Colonic mucosa (tissue), 4 donors: ENCODE results near the gene MMP25. TPM values are rescaled to one million over a fixed set of nuclear protein-coding genes. Genes with fewer than 3 reads are reported as not detected.
A peak's percentile ranks its signal among the peaks of the same experiment; 100 is the strongest.

Experiments used
- DNase-seq: peaks from one replicate; pipeline ENCODE4 v3.0.0-alpha.2; 2020
- H3K27ac ChIP-seq: fragments of 200-600 bp; one replicate; pipeline ENCODE4 v1.8.0; 2021
- H3K27me3 ChIP-seq: fragments of 200-600 bp; one replicate; pipeline ENCODE4 v1.8.0; 2021
- H3K36me3 ChIP-seq: fragments of 200-600 bp; one replicate; pipeline ENCODE4 v1.8.0; 2021
- H3K4me1 ChIP-seq: fragments of 200-600 bp; one replicate; pipeline ENCODE4 v1.8.0; 2021; ENCODE audit warnings: mild to moderate bottlenecking
- H3K4me3 ChIP-seq: fragments of 200-600 bp; one replicate; pipeline ENCODE4 v1.8.0; 2021
- H3K9ac ChIP-seq, 2 donors: one replicate each; pipeline ENCODE4 v1.7.0; 2013; ENCODE audit warnings: control low read depth in 2 of 2, low read depth in 2 of 2, low read length in 2 of 2
- H3K9me3 ChIP-seq: fragments of 200-600 bp; one replicate; pipeline ENCODE4 v1.8.0; 2021
- CTCF ChIP-seq: fragments of 200-600 bp; IDR thresholded peaks from one replicate; pipeline ENCODE4 v1.8.0; 2022; ENCODE audit warnings: antibody characterized with exemption, mild to moderate bottlenecking
- intact Hi-C: fragments of 100-400 bp; cut with DNase I; formaldehyde crosslinking; loops from one replicate; pipeline ENCODE4 v1.14.1; 2022
- total RNA-seq, 2 donors: library from RNA; stranded (reverse); fragmentation: NEBNext Ultra II Directional in 1 of 2; extraction: Animal tissue kit (Norgen Biotek cat#: 25700) in 1 of 2; gene quantifications; one replicate each; pipeline ENCODE4 v1.2.1, GENCODE V29; 2021
- donor health status: healthy.
- donor health status: DM: no; HTN: no; CAD: no.
- donor health status: DM: no; HTN: no; CAD: no.

MMP25 gene
- total RNA-seq, 2 donors from 2014 or later = 0.44 to 0.88 TPM

- no peak for TF ChIP-seq CTCF
- no peaks in the 10 kb centered on the region for H3K9me3 ChIP-seq
- H3K4me1 ChIP-seq = peaks cover 17% of the 10 kb centered on the region
- H3K4me3 ChIP-seq = no peak overlapping the region
- H3K36me3 ChIP-seq = no peaks in the 10 kb centered on the region
- H3K27ac ChIP-seq = no peak overlapping the region
- no peaks in the 10 kb centered on the region for H3K27me3 ChIP-seq
- intact Hi-C loops = no loop called here
- no peak overlapping the region for H3K9ac ChIP-seq
- DNase-seq = no peak
These were observed 42.0 kb upstream of the MMP25 start for GRCh38 chr16:3004319-3004718.

GRCh38 chr16:3004781-3005284, 41.5 kb upstream of the MMP25 start:
- peaks cover 17% of the 10 kb centered on the region for H3K4me1 ChIP-seq
- H3K9ac ChIP-seq = peak overlapping the region; percentile 62 to 84
- no peaks in the 10 kb centered on the region for H3K9me3 ChIP-seq
- no peaks in the 10 kb centered on the region for H3K36me3 ChIP-seq
- peak overlapping the region; percentile 33 for H3K4me3 ChIP-seq
- H3K27ac ChIP-seq = peak overlapping the region; percentile 86
- DNase-seq = peak; percentile 82
- intact Hi-C loops = no loop called here
- TF ChIP-seq CTCF = no peak
- H3K27me3 ChIP-seq = no peaks in the 10 kb centered on the region

- intact Hi-C loops = no loop called here
- Histone ChIP-seq H3K9me3 (no peaks in the 10 kb centered on the region), H3K4me1 (peaks cover 17% of the 10 kb centered on the region), H3K9ac (peak overlapping the region in 1 of 2 donors; percentile 84), H3K27ac (peak overlapping the region; percentile 86), H3K27me3 (peaks cover 5% of the 10 kb centered on the region), H3K36me3 (no peaks in the 10 kb centered on the region), H3K4me3 (no peak overlapping the region)
- DNase-seq = peak; percentile 86
- TF ChIP-seq CTCF = no peak
These were observed 39.1 kb upstream of the MMP25 start for GRCh38 chr16:3007059-3007956.

- Histone ChIP-seq H3K27me3 (peaks cover 5% of the 10 kb centered on the region), H3K9ac (peak overlapping the region in 1 of 2 donors; percentile 84), H3K9me3 (no peaks in the 10 kb centered on the region), H3K36me3 (no peaks in the 10 kb centered on the region), H3K4me3 (no peak overlapping the region), H3K27ac (peak overlapping the region; percentile 86), H3K4me1 (peaks cover 17% of the 10 kb centered on the region)
- no peak for TF ChIP-seq CTCF
- no peak for DNase-seq
- intact Hi-C loops = no loop called here
These were observed 38.2 kb upstream of the MMP25 start for GRCh38 chr16:3007957-3008689.

GRCh38 chr16:3008690-3009037, 37.7 kb upstream of the MMP25 start:
- H3K36me3 ChIP-seq = no peaks in the 10 kb centered on the region
- H3K27me3 ChIP-seq = peaks cover 5% of the 10 kb centered on the region
- no peaks in the 10 kb centered on the region for H3K9me3 ChIP-seq
- H3K9ac ChIP-seq = peak overlapping the region in 1 of 2 donors; percentile 40
- H3K4me1 ChIP-seq = peaks cover 17% of the 10 kb centered on the region
- TF ChIP-seq CTCF = no peak
- intact Hi-C loops = no loop called here
- peak overlapping the region; percentile 86 for H3K27ac ChIP-seq
- no peak for DNase-seq
- no peak overlapping the region for H3K4me3 ChIP-seq
